NT2/D1 (cell line): ENCODE measurements around the gene PRLHR.

Experiments
- DNase-seq: peaks from one replicate; pipeline ENCODE4 v3.0.0-alpha.2; 2011; ENCODE audit warnings: low read depth, low spot score
- H3K27me3 ChIP-seq: 2 replicates; pipeline ENCODE4 v1.6.0; 2011; ENCODE audit warnings: mild to moderate bottlenecking; ENCODE audit not compliant: insufficient read length, insufficient read depth
- H3K36me3 ChIP-seq: 2 replicates; pipeline ENCODE4 v1.6.1; 2011; ENCODE audit warnings: mild to moderate bottlenecking, low read length, mixed read lengths; ENCODE audit not compliant: insufficient read depth, insufficient read length
- H3K4me1 ChIP-seq: 2 replicates; pipeline ENCODE4 v1.5.1; 2011; ENCODE audit not compliant: insufficient read depth, insufficient read length
- H3K4me3 ChIP-seq: 2 replicates; pipeline ENCODE4 v1.5.1; 2011; ENCODE audit warnings: low read depth; ENCODE audit not compliant: insufficient read length
- H3K9ac ChIP-seq: 2 replicates; pipeline ENCODE4 v1.6.0; 2011; ENCODE audit warnings: low read depth; ENCODE audit not compliant: insufficient read length
- H3K9me3 ChIP-seq: 2 replicates; pipeline ENCODE4 v1.5.1; 2011; ENCODE audit warnings: mild to moderate bottlenecking, low read length; ENCODE audit not compliant: insufficient read depth
- SUZ12 ChIP-seq: IDR thresholded peaks from 2 replicates; pipeline ENCODE4 v1.6.1; 2011; ENCODE audit not compliant: insufficient read length, insufficient read depth; ENCODE audit errors: extremely low read depth
- YY1 ChIP-seq: IDR thresholded peaks from 2 replicates; pipeline ENCODE4 v1.6.1; 2011; ENCODE audit not compliant: insufficient read length, insufficient read depth
- ZNF274 ChIP-seq: IDR thresholded peaks from 2 replicates; pipeline ENCODE4 v1.6.1; 2011; ENCODE audit warnings: mild to moderate bottlenecking, low read depth, low read length

The PRLHR gene

DNA sequence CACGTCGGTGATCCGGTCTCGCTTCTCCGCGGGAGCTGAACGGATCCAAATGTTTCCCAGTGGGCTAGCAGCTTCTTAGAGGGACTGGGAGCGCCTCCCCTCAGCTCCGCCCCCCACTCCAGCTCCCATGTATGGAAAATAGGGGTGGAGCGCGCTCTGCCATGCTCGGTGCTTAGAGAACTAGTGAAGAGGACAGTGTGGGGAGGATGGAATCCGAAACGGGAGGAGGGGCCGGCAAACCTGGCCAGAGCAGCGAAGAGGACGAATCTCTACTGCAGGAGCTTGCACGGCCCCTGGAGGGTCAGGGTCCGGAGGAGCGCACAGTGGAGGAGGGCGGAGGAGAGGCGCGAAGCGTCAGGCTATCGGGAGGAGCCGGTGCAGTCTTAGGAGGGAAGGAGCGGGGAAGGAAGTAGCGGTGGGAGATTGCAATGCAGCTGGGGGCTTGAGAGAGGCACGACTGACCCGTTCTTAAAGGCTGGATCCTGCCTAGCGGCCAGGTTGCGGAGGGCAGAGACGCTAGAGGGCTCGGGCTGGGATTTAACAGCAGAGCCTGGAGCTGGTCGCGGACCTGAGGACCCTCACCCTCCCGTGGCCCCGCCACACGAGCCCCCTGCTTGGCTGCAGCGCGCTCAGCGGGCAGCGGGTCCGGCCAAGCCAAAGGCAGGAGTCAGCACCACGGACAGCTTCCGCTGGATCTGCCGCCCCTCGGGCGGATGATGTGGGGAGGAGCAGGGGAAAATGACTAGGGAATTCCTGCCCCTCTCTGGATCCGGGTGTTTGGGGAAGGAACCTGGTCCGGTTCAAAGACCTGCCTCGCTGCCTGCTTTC is at the start of gene PRLHR:
TSS of gene PRLHR (minus strand) at position 51 of the 828 bp plus-strand sequence. CDS start 404 bp downstream, outside the sequence.
- TF ChIP-seq ZNF274 (no peak), SUZ12 (no peak), YY1 (no peak)
- Histone ChIP-seq H3K27me3 (peaks cover 40% of the 10 kb centered on the region), H3K9me3 (no peaks in the 10 kb centered on the region; the same call in 1 of the 2 replicates), H3K9ac (peak within 1 kb of the TSS; percentile 32), H3K4me1 (no peaks in the 10 kb centered on the region), H3K36me3 (no peaks in the 10 kb centered on the region), H3K4me3 (peak within 1 kb of the TSS; percentile 30)
- DNase-seq = no peak

DNA sequence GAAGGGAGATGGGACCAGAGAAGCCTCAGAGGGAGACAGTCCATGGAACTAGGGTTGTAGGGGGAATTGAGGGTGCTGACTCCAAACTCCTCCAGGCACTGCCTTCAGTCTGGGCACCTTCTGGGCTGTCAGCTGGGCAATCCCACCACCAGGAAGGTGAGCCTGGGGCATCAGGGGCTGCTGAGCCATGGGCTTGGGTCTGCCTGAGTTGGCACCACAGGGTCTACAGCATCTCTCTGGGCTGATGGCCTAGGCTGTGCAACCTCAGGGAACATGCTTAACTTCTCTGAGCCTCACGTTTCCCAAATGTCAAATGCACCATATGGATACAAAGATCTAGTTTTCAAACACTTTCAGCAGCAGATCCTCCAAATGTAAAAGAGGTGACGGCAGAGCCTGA is 46.8 kb upstream of the PRLHR start:
- TF ChIP-seq ZNF274 = no peak
- TF ChIP-seq SUZ12 = no peak
- TF ChIP-seq YY1 = no peak
- Histone ChIP-seq H3K9me3 (peaks cover 16% of the 10 kb centered on the region; the same call in 1 of the 2 replicates), H3K27me3 (peaks cover 19% of the 10 kb centered on the region), H3K4me1 (no peaks in the 10 kb centered on the region), H3K9ac (no peak overlapping the region), H3K4me3 (no peak overlapping the region), H3K36me3 (no peaks in the 10 kb centered on the region)
- no peak for DNase-seq

DNA sequence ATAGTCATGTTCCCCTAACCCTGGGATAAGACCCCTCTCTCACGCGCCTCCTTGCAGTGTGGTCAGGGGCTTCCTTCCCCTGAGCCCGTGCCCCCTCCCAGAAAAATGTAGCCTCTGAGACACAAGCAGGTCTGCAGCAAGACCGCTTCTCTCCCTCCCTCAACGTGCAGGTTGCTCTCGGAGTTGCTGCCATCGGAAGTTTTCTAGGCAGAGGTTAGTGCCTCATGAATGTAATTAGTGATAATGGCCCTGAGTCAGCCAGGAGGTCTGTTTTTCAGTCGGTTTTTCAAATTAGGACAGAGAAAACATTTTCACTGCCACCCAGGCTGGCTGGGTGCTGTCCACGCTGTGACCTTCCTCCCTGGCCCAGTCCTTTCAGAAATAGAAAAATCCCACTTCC is 43.2 kb upstream of the PRLHR start:
- TF ChIP-seq SUZ12 = no peak
- Histone ChIP-seq H3K9me3 (peaks cover 16% of the 10 kb centered on the region; the same call in 1 of the 2 replicates), H3K4me3 (no peak overlapping the region), H3K27me3 (peaks cover 29% of the 10 kb centered on the region), H3K36me3 (no peaks in the 10 kb centered on the region), H3K4me1 (no peaks in the 10 kb centered on the region), H3K9ac (no peak overlapping the region)
- no peak for DNase-seq

GRCh38 chr10:118635674-118636402 is 40.4 kb upstream of the PRLHR start:
- no peak overlapping the region for H3K4me3 ChIP-seq
- peaks cover 2% of the 10 kb centered on the region for H3K4me1 ChIP-seq
- no peaks in the 10 kb centered on the region for H3K36me3 ChIP-seq
- no peak for TF ChIP-seq SUZ12
- TF ChIP-seq ZNF274 = no peak
- TF ChIP-seq YY1 = no peak
- no peak for DNase-seq
- H3K9ac ChIP-seq = no peak overlapping the region
- H3K27me3 ChIP-seq = peaks cover 29% of the 10 kb centered on the region
- H3K9me3 ChIP-seq = peaks cover 12% of the 10 kb centered on the region; the same call in 1 of the 2 replicates

DNA sequence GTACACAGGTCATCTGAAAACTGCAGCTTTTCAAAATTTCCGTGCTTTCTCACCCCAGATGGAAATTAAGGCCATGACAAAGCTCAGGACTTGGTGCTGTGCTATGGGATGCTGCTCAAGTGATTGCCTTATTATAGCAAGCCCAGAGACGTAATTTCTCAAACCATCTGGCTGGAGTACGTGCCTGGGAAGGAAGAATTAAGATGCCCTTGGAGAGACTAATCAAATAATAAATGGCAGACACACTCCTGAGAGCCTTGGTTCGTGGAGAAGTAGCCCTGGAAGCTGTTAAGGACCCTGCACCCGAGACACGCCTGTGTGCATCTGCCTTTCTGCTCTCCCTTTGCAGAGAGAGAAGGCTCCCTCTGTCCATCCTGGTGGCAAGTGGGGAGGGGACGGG is 38.3 kb upstream of the PRLHR start:
- Histone ChIP-seq H3K36me3 (no peaks in the 10 kb centered on the region), H3K4me3 (no peak overlapping the region), H3K27me3 (peaks cover 22% of the 10 kb centered on the region), H3K9ac (no peak overlapping the region), H3K4me1 (peaks cover 2% of the 10 kb centered on the region), H3K9me3 (no peaks in the 10 kb centered on the region)
- DNase-seq = no peak
- TF ChIP-seq ZNF274 (no peak), YY1 (no peak), SUZ12 (no peak)

- DNase-seq = no peak
Measured at GRCh38 chr10:118629211-118629610, 33.8 kb upstream of the PRLHR start.

GRCh38 chr10:118628397-118628796 is 32.9 kb upstream of the PRLHR start:
- DNase-seq = no peak
- no peak for TF ChIP-seq ZNF274
- TF ChIP-seq SUZ12 = no peak
- TF ChIP-seq YY1 = no peak
- Histone ChIP-seq H3K9me3 (no peaks in the 10 kb centered on the region), H3K4me1 (peaks cover 2% of the 10 kb centered on the region), H3K36me3 (no peaks in the 10 kb centered on the region), H3K27me3 (no peaks in the 10 kb centered on the region), H3K9ac (no peak overlapping the region), H3K4me3 (no peak overlapping the region)

More at GRCh38 chr10:118629211-118629610, 33.8 kb upstream of the PRLHR start:
- Histone ChIP-seq H3K4me1 (peaks cover 2% of the 10 kb centered on the region), H3K4me3 (no peak overlapping the region), H3K27me3 (peaks cover 3% of the 10 kb centered on the region), H3K9ac (no peak overlapping the region), H3K9me3 (no peaks in the 10 kb centered on the region), H3K36me3 (no peaks in the 10 kb centered on the region)
- TF ChIP-seq YY1 (no peak), SUZ12 (no peak), ZNF274 (no peak)
